GM12872 (cell line): ENCODE data around the gene TTC34.

Experiments
- TF ChIP-seq, protein P1 (sequence below): IDR thresholded peaks from 3 replicates; pipeline ENCODE4 v1.5.1; 2011; ENCODE audit warnings: low read depth, mild to moderate bottlenecking, low read length, moderate library complexity; ENCODE audit not compliant: insufficient read depth

The TTC34 gene

GRCh38 chr1:2803086-2803930 lies 1.8 kb upstream of the TTC34 start:
- TF ChIP-seq, protein P1, sequence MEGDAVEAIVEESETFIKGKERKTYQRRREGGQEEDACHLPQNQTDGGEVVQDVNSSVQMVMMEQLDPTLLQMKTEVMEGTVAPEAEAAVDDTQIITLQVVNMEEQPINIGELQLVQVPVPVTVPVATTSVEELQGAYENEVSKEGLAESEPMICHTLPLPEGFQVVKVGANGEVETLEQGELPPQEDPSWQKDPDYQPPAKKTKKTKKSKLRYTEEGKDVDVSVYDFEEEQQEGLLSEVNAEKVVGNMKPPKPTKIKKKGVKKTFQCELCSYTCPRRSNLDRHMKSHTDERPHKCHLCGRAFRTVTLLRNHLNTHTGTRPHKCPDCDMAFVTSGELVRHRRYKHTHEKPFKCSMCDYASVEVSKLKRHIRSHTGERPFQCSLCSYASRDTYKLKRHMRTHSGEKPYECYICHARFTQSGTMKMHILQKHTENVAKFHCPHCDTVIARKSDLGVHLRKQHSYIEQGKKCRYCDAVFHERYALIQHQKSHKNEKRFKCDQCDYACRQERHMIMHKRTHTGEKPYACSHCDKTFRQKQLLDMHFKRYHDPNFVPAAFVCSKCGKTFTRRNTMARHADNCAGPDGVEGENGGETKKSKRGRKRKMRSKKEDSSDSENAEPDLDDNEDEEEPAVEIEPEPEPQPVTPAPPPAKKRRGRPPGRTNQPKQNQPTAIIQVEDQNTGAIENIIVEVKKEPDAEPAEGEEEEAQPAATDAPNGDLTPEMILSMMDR = no peak

- TF ChIP-seq, protein P1 = no peak
Observed at GRCh38 chr1:2802421-2802961, 998 bp upstream of the TTC34 start.

DNA sequence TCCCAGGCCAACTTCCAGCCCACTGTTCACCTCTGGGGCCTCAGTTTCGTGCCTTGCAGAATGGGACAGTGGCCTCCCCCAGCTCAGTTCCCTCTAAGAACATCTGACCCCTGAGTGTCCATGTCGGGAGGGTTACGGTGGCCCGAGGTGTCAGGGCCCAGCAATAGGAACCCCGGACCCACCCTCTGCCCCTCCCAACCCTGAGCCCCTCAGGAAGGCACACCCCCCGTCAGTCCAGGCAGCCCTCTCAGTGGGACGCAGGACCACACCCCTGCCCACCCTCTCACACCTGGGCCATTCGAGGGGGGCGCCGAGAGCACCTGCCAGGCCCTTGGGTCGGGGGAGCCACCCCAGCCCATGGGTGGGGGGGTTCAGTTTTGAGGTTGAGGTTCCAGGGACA lies 447 bp downstream of the TTC34 start:
- TF ChIP-seq, protein P1 = no peak

- TF ChIP-seq, protein P1 = no peak
Observed at GRCh38 chr1:2800664-2801045, 838 bp downstream of the TTC34 start.

DNA sequence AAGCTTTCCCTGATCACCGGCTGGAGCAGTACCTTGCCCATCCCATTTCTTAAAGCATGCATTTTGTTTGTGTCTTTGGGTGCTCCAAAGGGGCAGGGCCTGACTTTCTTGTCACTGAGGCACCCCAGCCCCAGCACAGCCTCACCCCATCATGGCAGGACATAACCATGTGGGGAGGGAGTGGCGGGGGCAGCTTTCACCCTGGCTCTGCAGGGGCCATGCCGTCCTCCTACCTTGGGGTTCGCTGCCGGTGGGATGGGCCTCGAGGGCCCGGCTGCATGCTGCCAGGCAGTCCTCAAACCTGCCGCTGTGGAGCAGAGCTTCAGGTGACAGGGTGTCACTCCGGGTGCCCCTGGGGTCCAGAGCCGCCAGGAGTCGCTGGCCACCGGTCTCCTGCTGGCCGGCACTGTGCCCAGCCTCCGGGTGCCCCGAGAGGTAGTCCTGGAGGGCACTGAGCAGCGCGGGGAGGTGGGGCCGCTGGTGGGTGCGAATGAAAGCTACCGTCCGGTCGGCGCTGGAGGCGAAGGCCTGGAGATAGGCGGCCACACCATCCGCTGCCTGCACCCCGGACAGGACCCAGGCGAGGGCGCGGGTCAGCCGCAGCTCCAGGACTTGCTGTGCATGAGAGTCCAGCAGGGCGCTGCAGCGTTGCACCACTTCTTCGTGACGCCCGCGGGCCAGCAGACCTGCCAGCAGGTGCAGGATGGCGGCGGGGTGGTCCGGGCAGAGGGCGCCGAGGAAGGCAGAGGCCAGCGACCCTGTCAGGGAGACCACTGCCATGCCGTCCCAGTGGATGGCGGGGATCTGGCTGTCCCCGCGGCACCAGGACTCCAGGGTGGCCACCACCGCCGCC lies 1.5 kb downstream of the TTC34 start:
- TF ChIP-seq, protein P1 = no peak

- TF ChIP-seq, protein P1 = no peak
Observed at GRCh38 chr1:2797741-2798016, 3.8 kb downstream of the TTC34 start.
